ENCODE data around the gene SLC25A53. TPM values are rescaled to one million over a fixed set of nuclear protein-coding genes. Genes with fewer than 3 reads are reported as not detected.

The SLC25A53 gene
- 1 to 10 TPM; 8.7 to 8.9 TPM for total RNA-seq

DNA sequence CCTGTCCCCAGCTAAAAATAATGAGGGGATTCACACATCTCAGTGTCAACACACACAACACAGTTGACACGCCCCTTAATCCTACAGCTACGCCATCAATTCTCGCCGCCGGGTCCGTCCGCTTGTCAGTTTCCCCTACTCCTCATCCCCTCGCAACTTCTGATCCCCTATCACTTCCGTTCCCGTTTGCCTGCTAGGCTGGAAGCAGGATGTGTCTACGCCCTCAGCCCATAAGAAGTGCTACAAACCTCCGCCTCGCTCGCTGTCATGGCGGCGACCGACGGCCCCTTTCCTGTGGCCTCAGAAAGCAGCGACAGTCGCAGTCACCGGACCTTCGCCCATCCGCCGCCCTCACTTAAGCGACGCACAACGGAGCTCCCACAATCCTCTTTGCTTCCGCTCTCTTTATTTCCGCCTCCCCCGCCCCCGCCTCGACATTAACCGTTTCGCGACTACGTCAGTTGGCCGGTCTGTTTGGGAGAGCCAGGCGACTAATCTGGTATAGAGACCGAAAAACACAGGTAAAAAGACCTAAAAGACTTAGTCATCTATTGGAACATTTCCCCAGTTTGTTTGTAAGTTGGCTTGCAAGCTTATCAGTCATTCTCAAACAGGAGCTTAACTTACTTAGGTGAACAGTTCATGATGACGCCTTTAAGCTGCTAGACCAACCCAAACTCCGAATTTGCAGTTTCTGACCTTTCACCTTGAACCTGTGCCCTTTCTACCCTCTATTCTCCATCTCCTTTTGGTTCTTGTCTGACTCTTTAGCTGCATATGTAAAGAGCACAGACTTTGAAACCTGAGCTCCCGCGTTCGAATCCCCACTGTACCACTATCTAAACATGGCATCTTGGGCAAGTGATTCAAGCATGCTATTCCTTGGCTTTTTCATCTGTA is at the start of gene SLC25A53:
SLC25A53 (minus strand) TSS at position 380 of the 900 bp plus-strand sequence. CDS start 51,752 bp downstream, outside the sequence.
- peaks cover 16% of the 10 kb centered on the region for H3K4me1 Mint-ChIP-seq (ENCODE audit: low read depth)
- POLR2A ChIA-PET = interaction anchor here (0.6 to 1.9 kb wide), 13 partner anchors 9 to 506 kb away, joined by 3 to 28 read pairs (median 5); partner anchors contain the start of gene FAM199X
- no peaks in the 10 kb centered on the region for H3K9me3 Mint-ChIP-seq (ENCODE audit: insufficient read depth)
- DNase-seq = peak; percentile 85
- H3K27me3 Mint-ChIP-seq (ENCODE audit: low read depth) = no peaks in the 10 kb centered on the region
- H3K27ac Mint-ChIP-seq = peak within 1 kb of the TSS; percentile 100
- CTCF ChIA-PET = interaction anchor here (0.7 to 1.9 kb wide), 8 partner anchors 9 to 238 kb away, joined by 3 to 10 read pairs (median 6); partner anchors contain the start of gene FAM199X
- H3K4me3 Mint-ChIP-seq = peak within 1 kb of the TSS; percentile 88
- no peaks in the 10 kb centered on the region for H3K36me3 Mint-ChIP-seq (ENCODE audit: low read depth)
- peak; percentile 93 for ATAC-seq

DNA sequence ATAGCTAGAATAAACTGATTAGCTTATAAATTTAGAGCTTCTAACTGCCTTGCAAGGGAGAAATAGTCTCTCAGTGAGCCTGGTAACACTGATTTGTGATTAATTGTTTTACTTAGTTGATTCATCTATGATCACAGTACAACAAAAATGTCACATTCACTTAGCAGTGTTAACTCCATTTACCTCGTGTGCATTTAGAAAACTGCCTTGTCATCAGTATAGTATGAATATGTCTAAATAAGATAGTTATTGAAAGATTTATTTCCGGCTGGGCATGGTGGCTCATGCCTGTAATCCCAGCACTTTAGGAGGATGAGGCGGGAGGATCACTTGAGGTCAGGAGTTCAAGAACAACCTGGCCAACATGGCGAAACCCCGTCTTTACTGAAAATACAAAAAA is 48.7 kb upstream of the SLC25A53 start:
- Mint-ChIP-seq H3K36me3 (ENCODE audit: low read depth) (no peaks in the 10 kb centered on the region), H3K9me3 (ENCODE audit: insufficient read depth) (no peaks in the 10 kb centered on the region), H3K27me3 (ENCODE audit: low read depth) (no peaks in the 10 kb centered on the region), H3K4me3 (no peak overlapping the region), H3K27ac (no peak overlapping the region), H3K4me1 (ENCODE audit: low read depth) (no peaks in the 10 kb centered on the region)
- ChIA-PET POLR2A (no interaction called here), CTCF (interaction anchor here (1.8 to 2.2 kb wide), 2 partner anchors 10 to 12 kb away, joined by 5 to 6 read pairs; no protein-coding TSS in a partner anchor)
- no peak for ATAC-seq
- no peak for DNase-seq

DNA sequence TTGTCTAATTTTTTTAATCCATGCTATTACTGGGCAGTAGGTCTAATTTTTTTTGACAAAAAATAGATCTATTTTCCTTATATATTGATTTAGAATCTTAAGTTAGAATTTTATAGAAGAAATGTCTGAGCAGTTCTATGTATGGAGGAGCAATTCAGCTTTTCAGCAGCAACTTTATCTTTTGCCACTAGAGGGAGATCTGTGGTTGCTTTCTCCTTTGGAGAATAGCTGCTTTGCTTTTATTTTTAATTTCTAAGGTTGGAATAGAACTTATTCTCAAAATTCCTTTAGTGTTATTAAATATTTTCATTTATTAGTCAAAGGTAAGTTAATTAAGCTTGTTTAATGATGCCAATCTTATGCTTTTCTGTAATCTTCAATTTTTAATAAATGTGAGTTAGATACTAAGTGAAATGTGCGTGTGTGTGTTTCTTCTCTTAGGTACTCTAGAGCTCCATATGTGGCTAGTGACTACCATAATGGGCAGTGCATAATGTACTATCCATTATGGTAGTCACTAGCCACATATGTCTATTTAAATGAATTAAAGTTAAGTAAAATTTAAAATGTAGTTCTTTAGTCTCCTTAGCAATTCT is 38.8 kb upstream of the SLC25A53 start:
- ChIA-PET POLR2A (no interaction called here), CTCF (interaction anchor here (0.7 to 2.5 kb wide), 11 partner anchors 9 to 149 kb away, joined by 3 to 11 read pairs (median 5); partner anchors contain the start of genes FAM199X and SLC25A53)
- ATAC-seq (no peak), DNase-seq (peak; percentile 24)
- H3K27ac Mint-ChIP-seq = no peak overlapping the region
- H3K27me3 Mint-ChIP-seq (ENCODE audit: low read depth) = no peaks in the 10 kb centered on the region
- no peak overlapping the region for H3K4me3 Mint-ChIP-seq
- peaks cover 2% of the 10 kb centered on the region for H3K36me3 Mint-ChIP-seq (ENCODE audit: low read depth)
- no peaks in the 10 kb centered on the region for H3K4me1 Mint-ChIP-seq (ENCODE audit: low read depth)
- H3K9me3 Mint-ChIP-seq (ENCODE audit: insufficient read depth) = no peaks in the 10 kb centered on the region

GRCh38 chrX:104195013-104195412 is 38.2 kb upstream of the SLC25A53 start:
- no peak for ATAC-seq

GRCh38 chrX:104193485-104193884 is 36.7 kb upstream of the SLC25A53 start:
- H3K4me1 Mint-ChIP-seq (ENCODE audit: low read depth) = no peaks in the 10 kb centered on the region
- ATAC-seq (no peak), DNase-seq (no peak)
- H3K9me3 Mint-ChIP-seq (ENCODE audit: insufficient read depth) = no peaks in the 10 kb centered on the region
- ChIA-PET CTCF (interaction anchor here (1.0 to 1.5 kb wide), 2 partner anchors 11 to 77 kb away, joined by 3 to 5 read pairs; no protein-coding TSS in a partner anchor), POLR2A (no interaction called here)
- H3K36me3 Mint-ChIP-seq (ENCODE audit: low read depth) = peaks cover 4% of the 10 kb centered on the region
- H3K27me3 Mint-ChIP-seq (ENCODE audit: low read depth) = no peaks in the 10 kb centered on the region
- H3K27ac Mint-ChIP-seq = no peak overlapping the region
- H3K4me3 Mint-ChIP-seq = no peak overlapping the region

More at GRCh38 chrX:104195013-104195412, 38.2 kb upstream of the SLC25A53 start:
- CTCF ChIA-PET = interaction anchor here (0.8 to 2.5 kb wide), 11 partner anchors 9 to 150 kb away, joined by 3 to 11 read pairs (median 5); partner anchors contain the start of genes FAM199X and SLC25A53
- no peak for DNase-seq
- peaks cover 4% of the 10 kb centered on the region for H3K36me3 Mint-ChIP-seq (ENCODE audit: low read depth)
- POLR2A ChIA-PET = no interaction called here
- H3K27ac Mint-ChIP-seq = no peak overlapping the region
- H3K9me3 Mint-ChIP-seq (ENCODE audit: insufficient read depth) = no peaks in the 10 kb centered on the region
- no peaks in the 10 kb centered on the region for H3K27me3 Mint-ChIP-seq (ENCODE audit: low read depth)
- H3K4me1 Mint-ChIP-seq (ENCODE audit: low read depth) = no peaks in the 10 kb centered on the region
- H3K4me3 Mint-ChIP-seq = no peak overlapping the region

GRCh38 chrX:104189837-104190236 is 33.0 kb upstream of the SLC25A53 start:
- Mint-ChIP-seq H3K4me1 (ENCODE audit: low read depth) (no peaks in the 10 kb centered on the region), H3K4me3 (no peak overlapping the region), H3K27me3 (ENCODE audit: low read depth) (no peaks in the 10 kb centered on the region), H3K9me3 (ENCODE audit: insufficient read depth) (no peaks in the 10 kb centered on the region), H3K27ac (no peak overlapping the region), H3K36me3 (ENCODE audit: low read depth) (peaks cover 14% of the 10 kb centered on the region)
- DNase-seq = no peak
- ATAC-seq = no peak
- CTCF ChIA-PET = no interaction called here
- POLR2A ChIA-PET = no interaction called here

DNA sequence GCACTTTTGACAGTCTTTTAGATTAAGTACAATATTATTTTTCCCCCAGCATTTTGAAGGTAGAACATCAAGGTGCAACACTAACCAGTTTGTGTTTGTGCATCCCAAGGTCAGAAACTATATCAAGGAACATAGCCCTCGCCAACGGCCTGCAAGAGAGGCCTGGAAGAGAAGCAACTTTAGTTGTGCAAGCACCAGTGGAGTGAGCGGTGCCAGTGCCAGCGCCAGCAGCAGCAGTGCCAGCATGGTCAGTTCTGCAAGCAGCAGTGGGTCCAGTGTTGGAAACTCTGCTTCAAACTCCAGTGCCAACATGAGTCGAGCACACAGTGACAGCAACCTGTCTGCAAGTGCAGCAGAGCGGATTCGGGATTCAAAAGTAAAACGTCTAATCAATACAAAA is 31.1 kb upstream of the SLC25A53 start:
- DNase-seq = no peak
- Mint-ChIP-seq H3K27me3 (ENCODE audit: low read depth) (no peaks in the 10 kb centered on the region), H3K4me1 (ENCODE audit: low read depth) (no peaks in the 10 kb centered on the region), H3K36me3 (ENCODE audit: low read depth) (peaks cover 14% of the 10 kb centered on the region), H3K27ac (no peak overlapping the region), H3K4me3 (no peak overlapping the region), H3K9me3 (ENCODE audit: insufficient read depth) (no peaks in the 10 kb centered on the region)
- ATAC-seq = no peak
- CTCF ChIA-PET = no interaction called here
- POLR2A ChIA-PET = no interaction called here

DNA sequence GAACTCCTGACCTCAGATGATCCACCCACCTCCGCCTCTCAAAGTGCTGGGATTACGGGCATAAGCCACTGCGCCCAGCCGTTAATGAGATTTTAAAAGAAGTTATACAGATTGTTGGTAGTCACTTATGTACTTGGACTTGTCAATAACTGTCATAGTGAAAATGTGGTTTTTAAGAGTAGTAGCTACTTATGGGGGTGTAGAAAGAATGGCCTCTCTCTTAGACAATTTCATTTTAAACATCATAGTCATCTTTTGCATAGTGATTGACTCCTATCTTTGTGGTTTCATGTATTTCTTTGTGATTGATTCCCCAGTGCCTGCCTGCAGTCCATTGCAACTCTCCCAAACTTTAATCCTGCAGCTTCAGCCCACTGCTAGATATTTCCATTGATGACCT is 26.9 kb upstream of the SLC25A53 start:
- ATAC-seq (no peak), DNase-seq (no peak)
- no peak overlapping the region for H3K4me3 Mint-ChIP-seq
- ChIA-PET POLR2A (no interaction called here), CTCF (no interaction called here)
- H3K4me1 Mint-ChIP-seq (ENCODE audit: low read depth) = no peaks in the 10 kb centered on the region
- H3K27me3 Mint-ChIP-seq (ENCODE audit: low read depth) = no peaks in the 10 kb centered on the region
- no peaks in the 10 kb centered on the region for H3K9me3 Mint-ChIP-seq (ENCODE audit: insufficient read depth)
- H3K36me3 Mint-ChIP-seq (ENCODE audit: low read depth) = peaks cover 11% of the 10 kb centered on the region
- no peak overlapping the region for H3K27ac Mint-ChIP-seq

- POLR2A ChIA-PET = no interaction called here
- DNase-seq = no peak
- Mint-ChIP-seq H3K36me3 (ENCODE audit: low read depth) (peaks cover 19% of the 10 kb centered on the region), H3K4me1 (ENCODE audit: low read depth) (peaks cover 5% of the 10 kb centered on the region), H3K27ac (no peak overlapping the region), H3K4me3 (no peak overlapping the region), H3K9me3 (ENCODE audit: insufficient read depth) (no peaks in the 10 kb centered on the region), H3K27me3 (ENCODE audit: low read depth) (no peaks in the 10 kb centered on the region)
- no peak for ATAC-seq
- CTCF ChIA-PET = no interaction called here
These were observed 17.0 kb upstream of the SLC25A53 start for GRCh38 chrX:104173841-104174240.

GRCh38 chrX:104172788-104173187 is 16.0 kb upstream of the SLC25A53 start:
- Mint-ChIP-seq H3K27ac (no peak overlapping the region), H3K27me3 (ENCODE audit: low read depth) (no peaks in the 10 kb centered on the region), H3K4me1 (ENCODE audit: low read depth) (peaks cover 16% of the 10 kb centered on the region), H3K4me3 (no peak overlapping the region), H3K36me3 (ENCODE audit: low read depth) (peaks cover 15% of the 10 kb centered on the region), H3K9me3 (ENCODE audit: insufficient read depth) (no peaks in the 10 kb centered on the region)
- ChIA-PET CTCF (no interaction called here), POLR2A (no interaction called here)
- ATAC-seq (no peak), DNase-seq (no peak)

GRCh38 chrX:104172121-104172520 is 15.3 kb upstream of the SLC25A53 start:
- peaks cover 21% of the 10 kb centered on the region for H3K4me1 Mint-ChIP-seq (ENCODE audit: low read depth)
- POLR2A ChIA-PET = no interaction called here
- H3K4me3 Mint-ChIP-seq = no peak overlapping the region
- H3K27me3 Mint-ChIP-seq (ENCODE audit: low read depth) = no peaks in the 10 kb centered on the region
- CTCF ChIA-PET = no interaction called here
- no peaks in the 10 kb centered on the region for H3K9me3 Mint-ChIP-seq (ENCODE audit: insufficient read depth)
- ATAC-seq = no peak
- DNase-seq = no peak
- no peak overlapping the region for H3K27ac Mint-ChIP-seq
- H3K36me3 Mint-ChIP-seq (ENCODE audit: low read depth) = peaks cover 12% of the 10 kb centered on the region

DNA sequence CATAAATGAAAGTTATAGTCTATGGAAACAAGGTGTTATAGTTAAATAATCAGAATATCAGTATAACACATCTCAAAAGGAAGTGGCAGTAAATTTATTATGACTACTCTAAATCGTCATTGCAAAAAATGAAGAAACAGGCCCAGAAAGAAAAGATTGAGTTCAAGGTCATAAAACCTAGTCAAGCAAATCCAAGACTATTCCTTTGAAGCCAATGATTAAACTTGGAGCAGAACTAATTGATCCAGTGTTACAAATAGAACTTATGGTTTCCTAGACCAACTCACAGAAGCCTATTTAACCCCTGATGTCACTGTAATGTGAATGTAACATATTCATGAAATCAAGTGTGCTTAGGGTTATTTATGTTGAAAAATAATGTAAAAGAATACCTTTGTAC is 11.3 kb upstream of the SLC25A53 start:
- Mint-ChIP-seq H3K9me3 (ENCODE audit: insufficient read depth) (no peaks in the 10 kb centered on the region), H3K36me3 (ENCODE audit: low read depth) (peaks cover 6% of the 10 kb centered on the region), H3K27me3 (ENCODE audit: low read depth) (no peaks in the 10 kb centered on the region), H3K4me1 (ENCODE audit: low read depth) (peaks cover 28% of the 10 kb centered on the region), H3K4me3 (peak overlapping the region; percentile 68), H3K27ac (no peak overlapping the region)
- ChIA-PET POLR2A (no interaction called here), CTCF (no interaction called here)
- no peak for DNase-seq
- ATAC-seq = no peak
